IMR-90 (cell line): Measurements from ENCODE around the gene RBBP6. TPM values are rescaled to one million over a fixed set of nuclear protein-coding genes. Genes with fewer than 3 reads are reported as not detected.

Experiments
- ATAC-seq: fragments of 200-7000 bp; cut with Tn5 transposase; 2 replicates; pipeline ENCODE4 v1.9.1; 2020; ENCODE audit warnings: low read depth, mild to moderate bottlenecking, moderate library complexity
- BruUV-seq: library from RNA; stranded (reverse); fragments of 400-500 nt; replicated peaks from 2 replicates; lab custom pipeline; 2021; lab: Mats Ljungman, UMichigan
- CTCF ChIA-PET: fragments of 300-600 bp; formaldehyde crosslinking; extraction: SDS; loops from one replicate; lab custom pipeline; 2021; ENCODE audit warnings: antibody characterized with exemption; lab: Yijun Ruan, JAX
- POLR2A ChIA-PET: fragments of 300-600 bp; sonication (Branson Sonifier 250); formaldehyde crosslinking; loops from one replicate; lab custom pipeline; 2022; ENCODE audit warnings: antibody characterized with exemption; ENCODE audit not compliant: unreplicated experiment; lab: Charles Lee
- DNase-seq: peaks from one replicate; pipeline ENCODE4 v3.0.0; 2013
- H2AFZ ChIP-seq: replicated peaks from 2 replicates; pipeline ENCODE3; 2013; ENCODE audit warnings: low read length, mild to moderate bottlenecking; ENCODE audit not compliant: poor library complexity
- H2AK5ac ChIP-seq: 2 replicates; pipeline ENCODE4 v1.6.1; 2013; ENCODE audit warnings: low read depth, low read length, inconsistent platforms
- H2AK9ac ChIP-seq: replicated peaks from 2 replicates; pipeline ENCODE3; 2013; ENCODE audit warnings: mild to moderate bottlenecking, low read depth, low read length, moderate library complexity; ENCODE audit not compliant: poor library complexity
- H2BK120ac ChIP-seq: 2 replicates; pipeline ENCODE4 v1.6.1; 2013; ENCODE audit warnings: low read depth, low read length, inconsistent platforms
- H2BK15ac ChIP-seq: 3 replicates; pipeline ENCODE4 v1.6.1; 2013; ENCODE audit warnings: low read depth, low read length, inconsistent platforms
- H2BK20ac ChIP-seq: 2 replicates; pipeline ENCODE4 v1.6.1; 2013; ENCODE audit warnings: low read depth, mild to moderate bottlenecking, inconsistent platforms, low read length, moderate library complexity
- H2BK5ac ChIP-seq: 2 replicates; pipeline ENCODE4 v1.6.1; 2013; ENCODE audit warnings: mild to moderate bottlenecking, low read depth, low read length, inconsistent platforms; ENCODE audit not compliant: poor library complexity, severe bottlenecking
- H3K14ac ChIP-seq: replicated peaks from 2 replicates; pipeline ENCODE4 v1.6.1; 2013; ENCODE audit warnings: low read depth, low read length, inconsistent platforms
- H3K18ac ChIP-seq: 2 replicates; pipeline ENCODE4 v1.6.1; 2013; ENCODE audit warnings: low read depth, low read length, control low read depth
- H3K23ac ChIP-seq: 2 replicates; pipeline ENCODE4 v1.6.1; 2013; ENCODE audit warnings: low read depth, low read length, inconsistent platforms
- H3K27ac ChIP-seq: 2 replicates; pipeline ENCODE4 v1.5.1; 2013; ENCODE audit warnings: mild to moderate bottlenecking, control low read depth, low read length; ENCODE audit not compliant: insufficient read depth
- H3K27me3 ChIP-seq: 2 replicates; pipeline ENCODE4 v1.6.1; 2013; ENCODE audit warnings: low read length; ENCODE audit not compliant: control insufficient read depth, insufficient read depth
- H3K36me3 ChIP-seq: 2 replicates; pipeline ENCODE4 v1.6.1; 2013; ENCODE audit warnings: low read length, mixed read lengths; ENCODE audit not compliant: control insufficient read depth, insufficient read depth
- H3K4ac ChIP-seq: 2 replicates; pipeline ENCODE4 v1.6.1; 2013; ENCODE audit warnings: low read depth, low read length, inconsistent platforms
- H3K4me1 ChIP-seq: 2 replicates; pipeline ENCODE4 v1.6.1; 2013; ENCODE audit warnings: low read length, mixed read lengths; ENCODE audit not compliant: control insufficient read depth, insufficient read depth
- H3K4me2 ChIP-seq: 2 replicates; pipeline ENCODE4 v1.6.1; 2013; ENCODE audit warnings: low read depth, mild to moderate bottlenecking, control low read depth, low read length, moderate library complexity
- H3K4me3 ChIP-seq: 2 replicates; pipeline ENCODE4 v1.5.1; 2013; ENCODE audit warnings: low read depth, mild to moderate bottlenecking, control low read depth, low read length, moderate library complexity; ENCODE audit not compliant: insufficient read depth
- H3K56ac ChIP-seq: 2 replicates; pipeline ENCODE4 v1.6.1; 2013; ENCODE audit warnings: low read length, inconsistent platforms; ENCODE audit not compliant: insufficient read depth; ENCODE audit errors: extremely low read depth
- H3K79me1 ChIP-seq, 2 experiments: 2 replicates each; pipeline ENCODE4 v1.6.1; 2013; ENCODE audit warnings: low read length in 2 of 2, inconsistent platforms in 1 of 2, low read depth in 1 of 2
- H3K9ac ChIP-seq: 2 replicates; pipeline ENCODE4 v1.6.1; 2013; ENCODE audit warnings: low read depth, low read length, control low read depth
- H3K9me1 ChIP-seq: 2 replicates; pipeline ENCODE4 v1.6.1; 2013; ENCODE audit warnings: low read length, inconsistent platforms; ENCODE audit not compliant: insufficient read depth
- H3K9me3 ChIP-seq: 2 replicates; pipeline ENCODE4 v1.6.1; 2013; ENCODE audit warnings: low read length; ENCODE audit not compliant: control insufficient read depth, insufficient read depth
- H4K20me1 ChIP-seq: 2 replicates; pipeline ENCODE4 v1.6.1; 2013; ENCODE audit warnings: low read length, inconsistent platforms; ENCODE audit not compliant: insufficient read depth
- H4K5ac ChIP-seq: 2 replicates; pipeline ENCODE4 v1.6.1; 2013; ENCODE audit warnings: mild to moderate bottlenecking, low read depth, low read length, control low read depth
- H4K8ac ChIP-seq, 2 experiments: 2 replicates each; pipeline ENCODE4 v1.6.1; 2013; ENCODE audit warnings: low read depth in 2 of 2, low read length in 2 of 2, control low read depth in 1 of 2, inconsistent platforms in 1 of 2
- H4K91ac ChIP-seq: 2 replicates; pipeline ENCODE4 v1.6.1; 2013; ENCODE audit warnings: low read depth, low read length, inconsistent platforms; ENCODE audit not compliant: insufficient read depth
- BHLHE40 ChIP-seq: fragments of 150-350 bp; IDR thresholded peaks from 2 replicates; pipeline ENCODE4 v1.6.1; 2016; ENCODE audit warnings: mild to moderate bottlenecking, low read depth, low read length
- FOS ChIP-seq: fragments of 150-350 bp; IDR thresholded peaks from 2 replicates; pipeline ENCODE4 v1.6.1; 2016; ENCODE audit warnings: low read depth, low read length
- MAFK ChIP-seq: IDR thresholded peaks from 2 replicates; pipeline ENCODE4 v1.6.1; 2012; ENCODE audit warnings: low read depth, low read length, improper control_type of control experiment
- MAZ ChIP-seq: IDR thresholded peaks from 2 replicates; pipeline ENCODE4 v1.6.1; 2012; ENCODE audit warnings: low read depth, mild to moderate bottlenecking, low read length, improper control_type of control experiment, moderate library complexity, borderline replicate concordance
- MXI1 ChIP-seq: IDR thresholded peaks from 2 replicates; pipeline ENCODE4 v1.6.1; 2012; ENCODE audit warnings: low read depth, mild to moderate bottlenecking, low read length, moderate library complexity, borderline replicate concordance
- NFE2L2 ChIP-seq: fragments of 150-350 bp; IDR thresholded peaks from 2 replicates; pipeline ENCODE4 v1.6.1; 2016; ENCODE audit warnings: low read depth, mild to moderate bottlenecking, low read length
- POLR2A ChIP-seq: IDR thresholded peaks from 2 replicates; pipeline ENCODE4 v1.6.1; 2012; ENCODE audit warnings: mild to moderate bottlenecking, low read depth, low read length
- RCOR1 ChIP-seq: IDR thresholded peaks from 2 replicates; pipeline ENCODE4 v1.6.1; 2012; ENCODE audit warnings: mild to moderate bottlenecking, low read length, improper control_type of control experiment; ENCODE audit not compliant: insufficient replicate concordance
- RFX5 ChIP-seq: IDR thresholded peaks from 2 replicates; pipeline ENCODE4 v1.8.0; 2012; ENCODE audit warnings: low read depth, mild to moderate bottlenecking, low read length, moderate library complexity
- WGBS, 2 experiments: methylation state at CpG; one replicate each; pipeline versions ENCODE4 v1.1.5 to v1.1.7; 2013; ENCODE audit warnings: missing lambda C conversion rate in 2 of 2; ENCODE audit not compliant: insufficient read length in 1 of 2; ENCODE audit errors: extremely low coverage in 2 of 2; 5-methylcytosine and 5-hydroxymethylcytosine counted together
- dilution Hi-C: fragments of 300-500 bp; cut with HindIII; formaldehyde crosslinking; loops from one replicate; pipeline ENCODE4 v1.14.3; 2018; ENCODE audit warnings: low sequenced_read_pairs; ENCODE audit not compliant: unreplicated experiment
- in situ Hi-C: fragments of 300-500 bp; cut with MboI; formaldehyde crosslinking; loops from 3 replicates; pipeline ENCODE4 v1.14.3; 2019; ENCODE audit warnings: low sequenced_read_pairs, inconsistent platforms, mixed read lengths
- intact Hi-C: fragments of 100-400 bp; cut with micrococcal nuclease; formaldehyde crosslinking; loops from 2 replicates; pipeline ENCODE4 v1.10.0; 2022
- polyA plus RNA-seq, 3 experiments: library from polyadenylated mRNA; depleted of rRNA; stranded (reverse); fragments of >200 nt; gene quantifications; 2 replicates each; pipeline ENCODE4 v1.2.3, GENCODE V29; 2012; ENCODE audit warnings: low replicate concordance in 1 of 3
- total RNA-seq: library from RNA; depleted of rRNA; stranded (reverse); fragments of >200 nt; gene quantifications from 2 replicates; pipeline ENCODE4 v1.2.3, GENCODE V29; 2012
- TF ChIP-seq, protein P1 (sequence below): conservative IDR thresholded peaks from 2 replicates; pipeline ENCODE4 v1.5.1; 2012; ENCODE audit warnings: mild to moderate bottlenecking, low read depth, low read length, improper control_type of control experiment
- TF ChIP-seq, protein P2 (sequence below): fragments of 150-350 bp; IDR thresholded peaks from 2 replicates; pipeline ENCODE4 v1.6.1; 2017; ENCODE audit warnings: mild to moderate bottlenecking, antibody characterized with exemption, low read length, low read depth
- TF ChIP-seq, protein P3 (sequence below): fragments of 150-350 bp; IDR thresholded peaks from 2 replicates; pipeline ENCODE4 v1.6.1; 2016; ENCODE audit warnings: low read depth, mild to moderate bottlenecking, low read length, moderate library complexity, borderline replicate concordance

The RBBP6 gene
- total and polyA plus RNA-seq, 2 of the 4 experiments (the other 2 are of a cell fraction), result 7.2 to 17.8 TPM

DNA sequence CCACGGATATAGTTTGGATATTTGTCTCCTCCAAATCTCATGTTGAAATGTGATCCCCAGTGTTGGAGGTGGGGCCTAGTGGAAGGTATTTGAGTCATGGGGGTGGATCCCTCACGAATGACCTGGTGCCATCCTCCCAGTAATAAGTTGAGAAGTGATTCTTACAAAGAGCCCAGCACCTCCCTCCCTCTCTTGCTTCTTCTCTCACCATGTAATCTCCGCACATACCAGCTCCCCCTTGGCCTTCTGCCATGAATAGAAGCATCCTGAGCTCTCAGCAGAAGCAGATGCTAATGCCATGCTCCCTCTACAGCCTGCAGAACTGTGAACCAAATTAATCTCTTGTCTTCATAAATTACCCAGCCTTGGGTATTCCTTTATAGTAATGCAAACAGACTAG is 41.9 kb upstream of the RBBP6 start:
- Histone ChIP-seq H3K4me1 (no peaks in the 10 kb centered on the region), H2AK5ac (no peak overlapping the region), H2BK120ac (no peak overlapping the region), H3K9me1 (no peaks in the 10 kb centered on the region), H3K27me3 (peaks cover 3% of the 10 kb centered on the region; the same call in 1 of the 2 replicates), H3K14ac (no peak overlapping the region), H3K4me3 (no peak overlapping the region), H3K18ac (no peak overlapping the region), H3K36me3 (no peaks in the 10 kb centered on the region), H4K91ac (no peak overlapping the region), H3K56ac (no peak overlapping the region), H3K79me1 (no peaks in the 10 kb centered on the region), H3K27ac (no peak overlapping the region), H3K23ac (no peak overlapping the region), H2AFZ (no peak overlapping the region), H3K4me2 (no peak overlapping the region), H4K5ac (no peak overlapping the region), H2BK20ac (no peak overlapping the region), H4K8ac (no peak overlapping the region), H2AK9ac (no peak overlapping the region), H3K4ac (no peak overlapping the region), H3K9ac (no peak overlapping the region), H4K20me1 (no peaks in the 10 kb centered on the region), H2BK5ac (no peak overlapping the region), H3K9me3 (peaks cover 2% of the 10 kb centered on the region; the same call in 1 of the 2 replicates), H2BK15ac (no peak overlapping the region)
- peak; percentile 41 for ATAC-seq
- no CpG with 5 or more reads among the region's 3 CpGs for WGBS, 2 experiments
- TF ChIP-seq, protein P1, sequence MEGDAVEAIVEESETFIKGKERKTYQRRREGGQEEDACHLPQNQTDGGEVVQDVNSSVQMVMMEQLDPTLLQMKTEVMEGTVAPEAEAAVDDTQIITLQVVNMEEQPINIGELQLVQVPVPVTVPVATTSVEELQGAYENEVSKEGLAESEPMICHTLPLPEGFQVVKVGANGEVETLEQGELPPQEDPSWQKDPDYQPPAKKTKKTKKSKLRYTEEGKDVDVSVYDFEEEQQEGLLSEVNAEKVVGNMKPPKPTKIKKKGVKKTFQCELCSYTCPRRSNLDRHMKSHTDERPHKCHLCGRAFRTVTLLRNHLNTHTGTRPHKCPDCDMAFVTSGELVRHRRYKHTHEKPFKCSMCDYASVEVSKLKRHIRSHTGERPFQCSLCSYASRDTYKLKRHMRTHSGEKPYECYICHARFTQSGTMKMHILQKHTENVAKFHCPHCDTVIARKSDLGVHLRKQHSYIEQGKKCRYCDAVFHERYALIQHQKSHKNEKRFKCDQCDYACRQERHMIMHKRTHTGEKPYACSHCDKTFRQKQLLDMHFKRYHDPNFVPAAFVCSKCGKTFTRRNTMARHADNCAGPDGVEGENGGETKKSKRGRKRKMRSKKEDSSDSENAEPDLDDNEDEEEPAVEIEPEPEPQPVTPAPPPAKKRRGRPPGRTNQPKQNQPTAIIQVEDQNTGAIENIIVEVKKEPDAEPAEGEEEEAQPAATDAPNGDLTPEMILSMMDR, result no peak
- TF ChIP-seq FOS, result no peak
- no peak for TF ChIP-seq NFE2L2
- TF ChIP-seq RCOR1, result no peak
- TF ChIP-seq, protein P2, sequence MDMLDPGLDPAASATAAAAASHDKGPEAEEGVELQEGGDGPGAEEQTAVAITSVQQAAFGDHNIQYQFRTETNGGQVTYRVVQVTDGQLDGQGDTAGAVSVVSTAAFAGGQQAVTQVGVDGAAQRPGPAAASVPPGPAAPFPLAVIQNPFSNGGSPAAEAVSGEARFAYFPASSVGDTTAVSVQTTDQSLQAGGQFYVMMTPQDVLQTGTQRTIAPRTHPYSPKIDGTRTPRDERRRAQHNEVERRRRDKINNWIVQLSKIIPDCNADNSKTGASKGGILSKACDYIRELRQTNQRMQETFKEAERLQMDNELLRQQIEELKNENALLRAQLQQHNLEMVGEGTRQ, result no peak
- TF ChIP-seq MXI1, result no peak
- TF ChIP-seq MAFK, result no peak
- TF ChIP-seq RFX5, result no peak
- TF ChIP-seq, protein P3, sequence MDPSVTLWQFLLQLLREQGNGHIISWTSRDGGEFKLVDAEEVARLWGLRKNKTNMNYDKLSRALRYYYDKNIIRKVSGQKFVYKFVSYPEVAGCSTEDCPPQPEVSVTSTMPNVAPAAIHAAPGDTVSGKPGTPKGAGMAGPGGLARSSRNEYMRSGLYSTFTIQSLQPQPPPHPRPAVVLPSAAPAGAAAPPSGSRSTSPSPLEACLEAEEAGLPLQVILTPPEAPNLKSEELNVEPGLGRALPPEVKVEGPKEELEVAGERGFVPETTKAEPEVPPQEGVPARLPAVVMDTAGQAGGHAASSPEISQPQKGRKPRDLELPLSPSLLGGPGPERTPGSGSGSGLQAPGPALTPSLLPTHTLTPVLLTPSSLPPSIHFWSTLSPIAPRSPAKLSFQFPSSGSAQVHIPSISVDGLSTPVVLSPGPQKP, result no peak
- TF ChIP-seq MAZ, result no peak
- no peak for TF ChIP-seq POLR2A
- TF ChIP-seq BHLHE40, result no peak
- dilution Hi-C loops, result no loop called here
- DNase-seq, result peak; percentile 8
- intact Hi-C loops, result no loop called here
- BruUV-seq, result no TSS peak
- POLR2A ChIA-PET, result no interaction called here
- in situ Hi-C loops, result no loop called here
- CTCF ChIA-PET, result no interaction called here
